Activated CD4-positive, alpha-beta T cell treated with anti-CD3 and anti-CD28 coated beads, Interleukin-2, Interleukin-4, amounts not matched to agents 100 ng/mL and 50 ng/mL, durations not matched to agents 16 hours and 8 hours (primary cell): Measurements from ENCODE around the gene ARL14.
"Not testable (repeated sequence)": the region's sequence is repeated elsewhere in the genome, so short reads cannot be mapped to it uniquely, and the experiment has no call there.

Experiments
- DNase-seq: peaks from one replicate; pipeline ENCODE4 v3.0.0-alpha.2; 2020; ENCODE audit warnings: low spot score

The ARL14 gene

GRCh38 chr3:160677459-160677881 is 510 bp downstream of the ARL14 start:
- no peak for DNase-seq

GRCh38 chr3:160678292-160678842 is 1.4 kb downstream of the ARL14 start:
- no peak for DNase-seq

- no peak for DNase-seq
Observed at GRCh38 chr3:160684368-160684740, 7.4 kb downstream of the ARL14 start.

- no peak for DNase-seq
Observed at GRCh38 chr3:160685144-160685766, 8.3 kb downstream of the ARL14 start.

- peak; percentile 16 for DNase-seq
Observed at GRCh38 chr3:160686955-160687535, 10.1 kb downstream of the ARL14 start.

GRCh38 chr3:160691151-160691550 is 14.2 kb downstream of the ARL14 start:
- DNase-seq: no peak

- DNase-seq: no peak
Observed at GRCh38 chr3:160691962-160692361, 15.0 kb downstream of the ARL14 start.

GRCh38 chr3:160693191-160693590 is 16.2 kb downstream of the ARL14 start:
- DNase-seq: no peak

- DNase-seq: no peak
Observed at GRCh38 chr3:160694345-160694744, 17.4 kb downstream of the ARL14 start.

- no peak for DNase-seq
Observed at GRCh38 chr3:160695003-160695402, 18.0 kb downstream of the ARL14 start.

GRCh38 chr3:160695915-160696327 is 19.0 kb downstream of the ARL14 start:
- no peak for DNase-seq

GRCh38 chr3:160697637-160698380 is 20.8 kb downstream of the ARL14 start:
- peak; percentile 21 for DNase-seq

- DNase-seq: no peak
Observed at GRCh38 chr3:160698599-160699195, 21.7 kb downstream of the ARL14 start.

GRCh38 chr3:160701490-160701889 is 24.5 kb downstream of the ARL14 start:
- no peak for DNase-seq

GRCh38 chr3:160702290-160702689 is 25.3 kb downstream of the ARL14 start:
- DNase-seq: no peak

GRCh38 chr3:160703974-160704373 is 27.0 kb downstream of the ARL14 start:
- no peak for DNase-seq

GRCh38 chr3:160707187-160707794 is 30.3 kb downstream of the ARL14 start:
- peak; percentile 39 for DNase-seq

- no peak for DNase-seq
Observed at GRCh38 chr3:160709477-160710182, 32.7 kb downstream of the ARL14 start.

- DNase-seq: not testable (repeated sequence)
Observed at GRCh38 chr3:160713144-160713543, 36.2 kb downstream of the ARL14 start.

- no peak for DNase-seq
Observed at GRCh38 chr3:160719710-160720109, 42.8 kb downstream of the ARL14 start.

- no peak for DNase-seq
Observed at GRCh38 chr3:160720123-160720746, 43.3 kb downstream of the ARL14 start.
